Measurements from ENCODE around the gene TRIM7.
"Not testable (repeated sequence)": the region's sequence is repeated elsewhere in the genome, so short reads cannot be mapped to it uniquely, and the experiment has no call there.

TRIM7 gene

DNA sequence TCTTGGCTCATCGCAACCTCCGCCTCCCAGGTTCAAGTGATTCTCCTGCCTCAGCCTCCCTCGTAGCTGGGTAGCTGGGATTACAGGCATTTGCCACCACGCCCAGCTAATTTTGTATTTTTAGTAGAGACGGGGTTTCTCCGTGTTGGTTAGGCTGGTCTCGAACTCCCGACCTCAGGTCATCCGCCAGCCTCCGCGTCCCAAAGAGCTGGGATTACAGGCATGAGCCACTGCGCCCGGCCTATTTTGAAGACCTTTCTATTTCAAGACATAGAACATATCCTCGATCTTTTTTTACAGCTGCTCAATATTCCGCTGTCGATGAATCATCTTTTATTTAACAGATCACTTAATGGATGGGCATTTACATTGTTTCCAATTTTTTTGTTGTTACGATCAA is 5.7 kb upstream of the TRIM7 start:
- not testable (repeated sequence) for DNase-seq

DNA sequence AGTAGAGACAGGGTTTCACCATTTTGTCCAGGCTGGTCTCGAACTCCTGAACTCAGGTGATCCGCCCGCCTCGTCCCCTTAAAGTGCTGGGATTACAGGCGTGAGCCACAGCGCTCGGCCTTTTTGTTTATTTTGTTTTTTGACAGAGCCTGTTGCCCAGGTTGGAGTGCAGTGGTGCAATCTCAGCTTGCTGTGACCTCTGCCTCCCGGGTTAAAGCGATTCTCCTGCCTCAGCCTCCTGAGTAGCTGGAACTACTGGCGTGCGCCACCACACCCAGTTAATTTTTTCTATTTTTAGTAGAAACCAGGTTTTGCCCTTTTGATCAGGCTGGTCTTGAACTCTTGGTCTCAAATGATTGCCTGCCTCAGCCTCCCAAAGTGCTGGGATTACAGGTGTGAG is 5.2 kb upstream of the TRIM7 start:
- DNase-seq, result not testable (repeated sequence)

DNA sequence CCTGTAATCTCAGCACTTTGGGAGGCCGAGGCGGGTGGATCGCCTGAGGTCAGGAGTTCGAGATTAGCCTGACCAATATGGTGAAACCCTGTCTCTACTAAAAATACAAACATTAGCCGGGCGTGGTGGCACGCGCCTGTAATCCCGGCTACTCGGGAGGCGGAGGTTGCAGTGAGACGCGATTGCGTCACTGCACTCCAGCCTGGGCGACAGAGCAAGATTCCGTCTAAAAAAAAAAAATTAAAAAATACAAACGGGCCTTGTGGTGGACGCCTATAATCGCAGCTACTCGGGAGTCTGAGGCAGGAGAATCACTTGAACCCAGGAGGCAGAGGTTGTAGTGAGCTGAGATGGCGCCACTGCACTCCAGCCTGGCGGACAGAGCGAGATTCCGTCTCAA is 4.0 kb upstream of the TRIM7 start:
- DNase-seq, result not testable (repeated sequence)

DNA sequence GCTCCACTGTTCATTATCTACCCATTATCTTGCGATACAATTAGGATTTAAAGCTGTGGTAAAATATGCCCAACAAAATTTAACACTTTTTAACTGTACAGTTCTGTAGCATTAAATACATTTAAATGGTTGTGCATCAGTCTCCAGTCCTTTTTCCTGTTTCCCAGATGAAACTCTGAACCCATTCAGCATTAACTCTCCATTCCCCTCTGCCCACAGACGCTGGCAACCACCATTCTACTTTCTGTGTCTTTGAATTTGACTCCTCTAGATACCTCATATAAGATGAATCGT is 2.9 kb upstream of the TRIM7 start:
- no peak for DNase-seq

DNA sequence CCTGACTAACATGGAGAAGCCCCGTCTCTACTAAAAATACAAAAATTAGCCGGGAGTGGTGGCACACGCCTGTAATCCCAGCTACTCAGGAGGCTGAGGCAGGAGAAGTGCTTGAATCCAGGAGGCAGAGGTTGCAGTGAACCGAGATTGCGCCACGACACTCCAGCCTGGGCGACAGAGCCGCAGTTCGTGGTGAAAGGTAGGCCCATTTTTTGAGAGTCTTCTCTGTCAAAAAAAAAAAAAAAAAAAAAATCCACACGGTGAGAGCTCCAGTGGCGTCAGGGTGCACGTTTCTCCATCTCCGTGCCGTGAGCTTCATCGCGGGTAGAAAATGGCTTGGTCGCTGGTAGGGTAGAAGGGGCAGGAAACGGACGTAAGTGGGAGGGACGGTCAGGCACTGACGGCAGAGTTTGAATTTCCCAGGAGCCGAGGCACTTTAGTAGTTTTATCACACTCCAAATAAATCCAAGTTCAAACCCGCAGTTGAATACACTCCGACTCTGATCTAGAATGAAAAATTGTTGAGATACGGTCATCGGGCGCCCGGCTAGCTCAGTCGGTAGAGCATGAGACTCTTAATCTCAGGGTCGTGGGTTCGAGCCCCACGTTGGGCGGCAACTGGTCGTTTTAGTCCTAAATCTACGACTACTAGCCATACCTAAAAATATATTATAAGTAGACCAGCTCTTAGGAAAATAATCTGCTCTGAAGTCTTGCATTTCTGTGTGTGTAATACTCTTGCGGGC is 2.4 kb upstream of the TRIM7 start:
- peak; percentile 79 for DNase-seq

DNA sequence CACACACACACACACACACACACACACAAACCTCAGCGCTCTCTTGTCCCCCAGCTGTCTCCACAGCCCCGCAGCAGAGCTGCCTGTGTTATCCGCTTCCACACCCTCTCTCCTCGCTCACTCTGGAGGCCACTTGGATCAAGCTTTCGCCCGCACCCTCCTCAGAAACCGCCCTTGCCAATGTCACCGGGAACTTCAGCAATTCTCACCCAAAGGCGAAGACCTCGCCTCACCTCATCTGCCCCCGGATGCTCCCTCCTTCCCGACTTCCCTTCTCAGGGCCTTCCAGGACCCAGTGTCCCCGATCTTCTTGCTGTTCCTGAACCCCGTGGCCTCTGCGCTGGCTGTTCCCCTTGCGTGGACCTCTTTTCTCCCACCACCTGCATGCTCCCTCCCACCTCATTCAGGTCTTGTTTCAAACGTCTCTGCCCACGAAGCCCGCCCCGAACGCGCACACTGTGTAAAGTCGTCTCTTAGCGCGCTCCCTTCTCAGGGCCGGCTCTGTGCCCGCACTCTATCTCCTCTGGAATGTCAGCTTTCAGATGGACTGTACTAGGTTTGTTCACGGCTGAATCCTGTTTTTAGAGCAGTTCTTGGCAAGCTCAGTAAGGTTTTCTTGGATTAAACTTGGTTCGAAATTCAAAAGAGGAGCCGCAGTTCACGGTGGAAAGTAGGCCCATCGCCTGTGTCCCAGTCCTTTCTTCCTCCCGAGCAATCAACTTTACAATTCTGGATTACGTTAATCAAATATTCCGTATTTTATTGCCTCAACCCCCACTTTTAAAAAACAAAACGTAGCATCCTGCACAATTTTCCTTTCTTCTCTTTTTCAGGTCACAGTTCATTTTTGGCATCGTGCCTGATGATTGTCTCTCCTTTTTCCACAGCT is 1.0 kb upstream of the TRIM7 start:
- no peak for DNase-seq

DNA sequence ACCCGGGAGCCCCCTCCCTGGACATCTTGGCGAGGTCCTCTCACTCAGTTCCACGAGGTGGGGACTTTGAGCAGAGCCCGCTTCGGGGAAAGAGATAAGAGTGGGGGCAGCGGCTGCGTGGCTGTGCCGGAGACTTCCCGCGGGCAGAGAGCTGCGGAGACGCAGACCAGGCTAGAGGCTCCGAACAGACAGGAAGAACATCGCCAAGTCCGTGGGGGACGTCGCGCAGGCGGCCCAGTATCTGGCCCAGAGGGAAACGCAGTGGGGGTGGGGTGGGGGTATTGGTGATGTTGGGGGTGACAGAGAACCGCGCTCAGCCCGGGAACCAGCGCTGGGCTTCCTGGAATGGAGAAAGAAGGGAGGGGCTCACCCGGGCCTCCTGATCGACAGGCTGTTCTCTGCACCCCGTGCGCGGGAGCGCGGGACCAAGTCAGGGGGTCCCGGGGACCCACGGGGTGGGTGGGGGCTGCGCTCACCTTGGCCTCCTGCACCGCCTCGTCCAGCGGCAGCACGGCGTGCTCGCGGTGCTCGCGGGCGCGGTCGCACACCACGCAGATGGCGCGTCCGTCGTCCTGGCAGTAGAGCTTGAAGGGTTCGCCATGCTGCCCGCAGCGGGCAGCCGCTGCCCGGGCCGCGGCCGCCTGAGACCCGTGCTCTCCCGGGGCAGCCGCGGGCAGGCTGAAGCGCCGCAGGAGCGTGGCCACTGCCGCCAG is 727 bp downstream of the TRIM7 start:
- no peak for DNase-seq

DNA sequence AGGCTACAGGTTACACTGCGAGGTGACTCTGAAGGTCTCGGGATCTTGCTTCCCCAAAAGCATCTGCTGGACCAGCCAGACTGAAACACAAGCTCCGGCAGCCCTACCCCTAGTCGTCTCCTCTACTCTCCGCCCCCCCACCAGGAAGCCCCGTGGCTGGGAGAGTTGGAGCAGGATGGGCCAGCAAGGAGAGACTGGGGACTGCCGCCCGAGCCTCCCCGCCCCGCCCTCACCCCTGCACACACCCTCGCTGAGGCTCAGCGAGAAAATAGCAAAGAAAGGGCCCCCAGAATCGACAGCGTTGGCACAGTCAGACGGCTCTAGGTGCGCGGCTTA is 1.3 kb downstream of the TRIM7 start:
- no peak for DNase-seq

DNA sequence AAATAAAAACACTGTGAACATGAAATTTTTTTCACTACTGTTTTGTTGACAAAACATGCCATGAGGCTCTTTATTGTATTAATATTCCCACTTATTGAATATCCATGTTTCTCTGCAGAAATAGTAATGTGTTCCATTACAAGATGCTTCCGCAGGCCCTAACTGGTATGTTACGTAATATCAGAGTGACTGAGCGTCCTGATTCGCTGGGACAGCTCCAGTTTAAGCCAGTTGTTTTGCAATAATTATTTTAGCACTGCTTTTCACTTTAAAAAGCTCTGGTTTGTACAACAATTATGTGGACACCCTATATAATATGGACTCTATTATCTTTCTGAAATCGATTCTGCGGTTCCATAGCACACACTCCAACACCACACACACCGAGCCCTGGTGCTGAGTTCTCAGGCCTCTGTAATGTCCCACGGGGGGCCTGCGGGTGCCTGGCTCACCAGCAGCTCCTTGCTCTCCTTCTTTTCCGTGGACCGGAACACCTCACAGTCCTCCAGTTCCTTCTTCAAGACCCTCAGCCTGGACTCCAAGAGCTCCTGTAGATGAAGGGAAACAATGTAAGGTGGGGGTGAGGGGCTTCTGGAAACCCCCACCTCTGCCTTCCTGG is 1.8 kb downstream of the TRIM7 start:
- no peak for DNase-seq

DNA sequence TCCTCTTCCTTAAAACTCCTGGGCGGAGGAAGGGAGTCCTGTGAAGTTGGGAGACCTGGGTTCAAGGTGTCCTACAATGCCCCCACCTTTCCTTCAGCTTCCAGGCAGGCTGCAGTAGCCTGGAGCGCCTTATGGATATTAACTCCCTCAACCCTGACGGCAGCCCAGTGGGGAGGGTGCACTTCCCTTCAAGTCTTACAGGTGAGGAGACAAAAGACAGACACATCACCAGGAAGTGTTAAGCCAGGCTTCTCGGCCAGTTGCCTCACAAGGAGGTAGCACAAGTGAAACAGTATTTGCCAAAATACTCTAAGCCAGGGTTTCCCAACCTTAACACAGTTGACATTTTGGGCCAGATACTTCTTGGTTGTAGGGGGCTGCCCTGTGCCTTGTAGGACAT is 4.2 kb downstream of the TRIM7 start:
- DNase-seq, result no peak

DNA sequence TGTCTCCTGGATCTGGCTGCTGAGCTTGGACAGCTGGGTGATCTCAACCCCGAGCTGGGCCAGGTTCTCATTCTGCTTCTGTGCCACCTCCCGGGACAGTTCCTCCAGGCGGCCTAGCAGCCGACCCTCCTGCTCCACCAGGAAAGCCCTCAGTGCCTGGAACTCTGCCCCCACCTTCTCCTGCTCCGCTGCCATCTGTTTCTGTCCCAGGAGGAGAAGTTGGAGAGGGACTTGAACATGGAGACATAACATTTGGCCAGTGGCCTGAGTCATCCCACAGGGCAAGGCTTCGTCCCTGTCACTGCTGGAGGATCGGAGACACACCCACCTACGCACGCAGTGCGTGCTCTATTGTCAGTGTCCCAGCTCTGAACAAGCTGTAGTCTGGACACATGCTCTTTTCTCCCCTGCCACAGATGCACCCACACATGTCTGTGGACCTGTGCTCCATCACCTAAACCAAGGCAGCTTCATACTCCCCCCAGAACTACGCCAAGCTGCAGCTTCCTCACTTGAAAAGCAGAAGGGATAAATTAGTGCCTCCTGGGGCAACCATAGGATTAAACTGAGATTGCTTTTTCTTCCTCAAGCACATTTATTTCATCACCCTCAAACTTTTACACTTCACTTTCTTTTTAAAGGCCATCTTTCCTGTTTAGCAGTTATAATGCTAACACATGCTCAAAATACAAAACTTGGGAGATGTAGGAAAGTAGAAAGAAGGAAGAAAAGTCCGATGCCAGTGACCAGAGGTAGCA is 4.9 kb downstream of the TRIM7 start:
- no peak for DNase-seq

DNA sequence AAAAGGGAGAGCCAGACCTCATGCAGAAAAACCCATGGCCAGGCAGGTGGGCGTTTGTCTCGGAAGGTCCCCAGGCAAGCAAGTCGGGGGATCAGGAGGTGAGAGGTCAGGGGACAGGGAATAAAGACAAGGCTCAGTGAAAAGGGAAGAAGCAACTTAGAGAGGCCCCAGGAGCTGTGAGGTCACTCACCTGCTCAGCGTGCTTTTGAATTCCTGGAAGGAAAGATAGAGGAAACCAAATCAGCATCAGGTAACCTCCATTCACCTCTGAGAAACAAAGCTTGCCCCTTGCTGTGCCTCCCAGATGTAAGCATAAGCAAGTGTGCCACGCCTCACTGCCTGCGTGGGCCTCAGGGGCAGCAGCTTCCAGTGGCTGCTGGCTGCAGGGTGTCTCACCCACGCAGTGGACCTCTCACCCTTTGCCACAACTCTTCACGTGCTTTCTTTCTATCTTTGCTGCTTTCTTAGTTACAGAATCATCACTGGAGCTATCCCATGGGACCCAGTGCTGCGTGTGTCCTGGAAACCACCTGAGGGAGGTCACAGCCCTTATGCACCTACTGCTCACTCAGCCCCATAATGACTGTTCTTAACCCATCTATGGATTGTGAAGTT is 6.0 kb downstream of the TRIM7 start:
- no peak for DNase-seq

DNA sequence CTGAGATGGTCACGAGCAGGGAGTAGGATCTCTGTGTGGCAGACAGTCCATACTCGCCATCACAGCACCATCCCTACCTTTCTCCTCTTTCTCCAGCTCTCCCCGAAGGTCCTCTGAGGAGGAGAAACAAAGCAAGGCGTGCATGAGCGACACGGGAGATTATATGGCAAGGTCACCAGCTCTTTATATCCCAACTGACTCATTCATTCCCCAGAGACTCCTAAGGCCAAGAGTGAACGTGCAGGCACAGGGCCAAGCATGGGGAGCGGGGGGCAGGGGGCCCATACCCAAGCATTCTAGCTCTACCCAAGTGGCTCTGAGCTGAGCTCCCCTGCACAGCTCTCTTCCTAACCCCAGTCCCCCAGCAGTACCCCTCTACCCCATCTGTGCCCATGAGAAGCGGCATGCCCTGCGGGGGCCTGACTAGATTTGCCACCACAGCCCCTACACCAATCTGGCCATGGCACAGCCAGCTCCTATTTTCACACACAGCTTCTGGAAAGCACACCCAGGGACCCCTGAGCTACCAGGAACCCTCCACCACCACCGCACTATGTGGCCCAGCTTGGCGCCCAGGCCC is 6.8 kb downstream of the TRIM7 start:
- DNase-seq, result no peak

DNA sequence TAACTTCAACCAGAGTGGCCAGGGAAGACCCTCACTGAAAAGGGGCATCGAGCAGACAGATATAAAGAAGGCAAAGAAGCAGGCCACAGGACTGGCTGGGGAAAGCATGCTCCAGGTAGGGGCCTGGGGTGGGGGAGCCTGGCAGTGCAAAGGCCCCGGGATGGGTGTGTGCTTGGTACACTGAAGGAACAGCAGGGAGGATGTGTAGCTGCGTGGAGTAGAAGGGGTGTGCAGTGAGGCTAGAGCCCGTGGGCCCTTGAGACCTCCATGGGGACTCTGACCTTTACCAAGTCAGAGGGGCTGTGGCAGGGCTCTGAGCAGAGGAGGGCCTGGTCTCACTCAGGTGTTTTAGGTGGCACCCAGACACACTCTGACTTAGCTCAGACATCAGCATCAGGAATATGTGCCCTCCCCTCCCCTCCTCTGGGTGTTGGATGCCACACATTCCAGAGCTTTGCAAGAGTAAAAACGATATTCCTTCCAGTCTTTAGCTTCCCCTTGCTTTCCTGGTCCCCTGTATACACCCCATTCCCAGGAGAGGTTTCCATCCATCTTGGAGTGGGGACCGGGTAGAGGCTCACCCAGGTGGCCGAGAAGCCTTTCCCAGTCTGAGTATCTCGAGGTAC is 7.6 kb downstream of the TRIM7 start:
- no peak for DNase-seq

DNA sequence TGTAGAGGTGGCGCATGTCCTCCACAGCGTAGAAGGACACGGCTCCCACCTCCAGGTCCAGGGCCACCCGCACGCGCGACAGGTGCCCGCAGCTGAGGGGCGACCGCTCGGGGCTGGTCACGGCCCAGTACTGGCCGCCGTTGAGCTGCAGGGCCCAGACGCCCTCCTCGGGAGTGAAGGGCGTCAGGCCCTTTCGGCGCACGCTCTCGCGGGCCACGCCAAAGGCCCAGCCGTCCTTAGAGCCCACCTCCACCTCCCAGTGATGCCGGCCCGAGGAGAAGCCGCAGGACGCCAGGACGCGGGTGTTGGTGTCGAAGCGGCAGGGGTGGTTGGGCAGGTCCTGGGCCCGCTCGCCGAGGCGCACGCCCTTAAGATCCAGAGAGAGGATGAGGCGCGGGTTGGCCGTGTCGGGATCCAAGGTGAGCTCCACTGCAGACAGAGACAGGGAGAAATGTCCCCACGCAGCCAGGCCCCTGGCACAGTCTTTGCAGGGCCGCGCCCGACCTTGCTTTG is 9.7 kb downstream of the TRIM7 start:
- DNase-seq, result no peak

DNA sequence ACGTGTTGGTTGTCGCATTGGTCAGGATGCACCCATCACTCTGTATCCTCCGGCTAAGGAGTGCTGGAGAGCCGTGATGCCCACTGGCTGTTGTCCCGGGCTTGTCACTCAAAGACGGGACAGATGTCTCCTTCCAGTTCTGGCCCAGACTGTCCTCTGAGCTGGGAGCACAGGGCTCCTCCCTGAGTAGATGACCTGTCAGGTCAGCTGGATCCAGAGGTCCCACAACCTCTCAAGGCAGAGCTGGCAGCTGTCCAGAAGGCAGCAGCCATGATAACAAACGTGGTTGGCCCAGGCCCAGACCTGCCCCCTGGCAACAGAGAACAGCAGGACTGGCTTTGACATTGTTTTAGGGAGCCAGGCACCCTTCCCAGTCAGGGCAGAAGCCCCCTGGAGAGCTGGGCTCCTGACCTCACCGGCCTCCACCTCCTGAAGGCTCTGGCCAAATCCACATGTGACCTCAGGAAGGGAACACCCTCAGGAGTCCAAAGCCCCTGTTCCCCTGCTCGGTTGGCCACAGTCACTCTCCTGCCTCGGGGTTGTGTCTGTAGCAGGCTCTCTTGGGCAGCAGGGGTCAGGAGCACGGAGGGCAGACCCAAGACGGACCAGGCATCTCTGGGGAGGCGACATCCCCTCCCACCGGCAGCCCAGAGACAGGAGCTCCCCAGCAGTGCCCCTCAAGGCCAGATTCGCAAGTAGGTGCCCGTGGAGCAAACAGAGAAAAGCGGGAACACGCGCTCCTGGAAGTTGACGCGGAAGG is 10.3 kb downstream of the TRIM7 start:
- no peak for DNase-seq

DNA sequence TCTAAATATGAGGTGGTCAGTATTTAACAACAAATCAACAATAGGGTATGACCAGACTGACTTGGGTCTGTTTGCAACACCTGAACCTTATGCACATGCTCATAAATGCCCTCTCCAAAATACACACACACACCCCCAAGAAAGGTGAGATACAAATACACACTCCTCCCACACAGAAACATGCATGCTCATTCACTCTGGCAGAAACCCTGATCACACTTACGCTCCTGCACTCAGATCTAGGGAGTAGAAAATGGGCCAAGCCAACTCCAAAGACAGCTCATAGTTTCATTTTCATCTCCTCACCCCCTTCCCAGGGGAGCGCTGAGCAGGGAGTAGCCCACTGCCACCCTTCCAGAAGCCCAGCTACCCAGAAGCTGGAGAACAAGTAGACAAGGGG is 11.3 kb downstream of the TRIM7 start:
- no peak for DNase-seq

DNA sequence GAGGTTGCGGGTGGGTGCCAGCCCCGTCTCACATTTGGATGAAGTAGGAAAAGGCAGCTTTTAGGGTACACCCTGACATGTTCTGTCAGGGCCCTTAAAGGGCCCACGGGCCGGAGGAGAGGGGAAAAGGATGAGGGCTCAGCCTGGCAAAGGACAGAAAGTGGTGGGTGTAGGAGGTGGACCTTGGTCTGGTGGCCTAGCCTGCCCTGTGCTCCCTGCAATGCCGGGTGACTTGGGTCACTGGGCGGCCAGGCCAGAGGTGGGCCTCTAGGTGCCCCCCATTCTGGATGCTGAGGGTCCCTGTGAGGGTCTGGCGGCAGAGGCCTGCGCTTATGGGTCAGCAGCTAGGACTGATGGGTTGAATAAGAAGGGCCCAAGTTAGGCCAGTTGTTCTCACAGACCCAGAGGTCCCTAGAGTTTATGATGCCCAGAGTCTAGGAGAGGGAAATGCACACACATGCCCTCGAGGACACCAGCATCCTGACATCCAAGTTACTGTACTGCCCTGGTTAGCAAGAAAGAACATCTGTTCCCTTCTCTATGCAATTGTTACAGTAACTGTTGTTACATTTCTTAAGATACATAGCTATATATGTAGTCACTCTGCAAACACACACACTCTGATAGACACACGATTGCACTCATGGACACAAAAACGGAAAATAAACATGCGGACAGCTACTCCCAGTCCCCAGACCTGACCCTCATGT is 12.5 kb downstream of the TRIM7 start:
- DNase-seq, result no peak

DNA sequence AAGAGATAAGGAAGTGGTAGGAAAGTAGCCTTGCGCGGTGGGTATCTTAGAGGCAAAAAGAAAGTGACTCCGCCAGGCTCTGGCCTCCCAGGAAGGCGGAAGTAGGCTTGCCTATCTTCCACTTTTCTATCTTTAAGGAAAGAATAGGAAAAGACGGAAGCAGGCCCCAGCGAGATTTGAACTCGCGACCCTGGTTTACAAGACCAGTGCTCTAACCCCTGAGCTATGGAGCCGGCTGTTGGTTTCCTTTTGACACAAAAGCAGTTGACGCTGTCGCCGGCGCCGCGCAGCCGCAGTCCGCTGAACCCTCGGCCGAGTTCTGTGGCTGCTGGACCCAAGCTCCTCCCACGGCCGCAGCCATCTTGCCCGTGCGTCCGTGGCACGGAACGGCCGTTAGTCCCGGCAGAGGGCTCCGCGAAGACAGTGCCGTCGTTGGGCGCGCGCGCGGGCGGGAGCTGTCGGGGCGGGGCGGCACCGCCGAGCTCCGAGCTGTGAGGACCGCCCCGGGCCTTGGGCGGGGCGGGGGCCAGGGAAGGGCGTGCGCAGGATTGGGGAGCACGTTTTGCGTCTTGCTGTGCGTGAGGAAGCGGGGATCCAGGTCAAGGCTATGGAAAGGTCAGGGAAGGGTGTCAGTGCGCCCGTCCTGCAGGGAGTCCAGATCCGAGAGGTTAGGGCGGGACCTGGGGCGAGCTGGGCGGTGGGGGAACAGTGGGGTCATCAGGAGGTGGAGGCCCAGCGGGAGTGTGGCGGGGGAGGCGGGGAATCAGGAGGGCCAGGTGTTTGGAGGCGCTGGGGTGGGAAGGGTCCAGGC is 13.3 kb downstream of the TRIM7 start:
- peak; percentile 97 for DNase-seq
